H9 (cell line): ENCODE data around the gene DMRTB1. TPM values are rescaled to one million over a fixed set of nuclear protein-coding genes. Genes with fewer than 3 reads are reported as not detected.

Experiments
- DNase-seq: peaks from one replicate; pipeline ENCODE4 v3.0.0-alpha.2; 2017
- H2AFZ ChIP-seq: one replicate; pipeline ENCODE4 v1.6.1; 2013; ENCODE audit warnings: mild to moderate bottlenecking, low read length, control low read depth, moderate library complexity
- H2AK5ac ChIP-seq: 2 replicates; pipeline ENCODE4 v1.6.1; 2013; ENCODE audit warnings: low read length, control low read depth, mixed read lengths; ENCODE audit not compliant: insufficient read length
- H2BK120ac ChIP-seq: one replicate; pipeline ENCODE4 v1.6.1; 2013; ENCODE audit warnings: low read depth, mild to moderate bottlenecking, low read length, control low read depth, inconsistent platforms; ENCODE audit not compliant: poor library complexity, severe bottlenecking
- H2BK12ac ChIP-seq: 2 replicates; pipeline ENCODE4 v1.6.1; 2013; ENCODE audit warnings: low read length, control low read depth, mixed read lengths, low read depth; ENCODE audit not compliant: insufficient read length
- H2BK15ac ChIP-seq: 2 replicates; pipeline ENCODE4 v1.6.1; 2013; ENCODE audit warnings: low read depth, low read length, control low read depth
- H2BK20ac ChIP-seq: one replicate; pipeline ENCODE4 v1.6.1; 2013; ENCODE audit warnings: low read depth, mild to moderate bottlenecking, low read length, control low read depth, inconsistent platforms; ENCODE audit not compliant: poor library complexity, severe bottlenecking
- H2BK5ac ChIP-seq: 2 replicates; pipeline ENCODE4 v1.6.1; 2013; ENCODE audit warnings: low read length, control low read depth, mixed read lengths; ENCODE audit not compliant: insufficient read length
- H3K14ac ChIP-seq: 2 replicates; pipeline ENCODE4 v1.6.1; 2013; ENCODE audit warnings: low read length, control low read depth; ENCODE audit not compliant: insufficient read depth
- H3K18ac ChIP-seq: 2 replicates; pipeline ENCODE4 v1.6.1; 2013; ENCODE audit warnings: low read depth, mild to moderate bottlenecking, mixed read lengths, low read length, control low read depth; ENCODE audit not compliant: insufficient read length
- H3K23ac ChIP-seq: 2 replicates; pipeline ENCODE4 v1.6.1; 2013; ENCODE audit warnings: low read length, control low read depth, mixed read lengths, low read depth; ENCODE audit not compliant: insufficient read length
- H3K23me2 ChIP-seq: 2 replicates; pipeline ENCODE4 v1.6.1; 2013; ENCODE audit warnings: low read depth, mild to moderate bottlenecking, mixed read lengths, low read length, control low read depth; ENCODE audit not compliant: insufficient read length, poor library complexity, severe bottlenecking
- H3K27ac ChIP-seq: 2 replicates; pipeline ENCODE4 v1.5.1; 2013; ENCODE audit warnings: low read length, control low read depth, mixed read lengths, low read depth; ENCODE audit not compliant: insufficient read length
- H3K27me3 ChIP-seq: 2 replicates; pipeline ENCODE4 v1.6.1; 2013; ENCODE audit warnings: low read length, control low read depth, inconsistent platforms; ENCODE audit not compliant: insufficient read depth
- H3K4ac ChIP-seq: 2 replicates; pipeline ENCODE4 v1.6.1; 2013; ENCODE audit warnings: low read depth, mild to moderate bottlenecking, control low read depth, inconsistent platforms, low read length, moderate library complexity
- H3K4me1 ChIP-seq: 2 replicates; pipeline ENCODE4 v1.6.1; 2013; ENCODE audit warnings: low read length, control low read depth, inconsistent platforms; ENCODE audit not compliant: insufficient read depth
- H3K4me2 ChIP-seq: 2 replicates; pipeline ENCODE4 v1.6.1; 2013; ENCODE audit warnings: low read length, control low read depth, mixed read lengths; ENCODE audit not compliant: insufficient read length, insufficient read depth
- H3K56ac ChIP-seq: 2 replicates; pipeline ENCODE4 v1.6.1; 2013; ENCODE audit warnings: low read depth, mild to moderate bottlenecking, mixed read lengths, low read length, control low read depth; ENCODE audit not compliant: insufficient read length
- H3K79me1 ChIP-seq: 2 replicates; pipeline ENCODE4 v1.6.1; 2013; ENCODE audit warnings: low read depth, mild to moderate bottlenecking, moderate library complexity, low read length, control low read depth, inconsistent platforms; ENCODE audit not compliant: insufficient read depth, poor library complexity, severe bottlenecking
- H3K79me2 ChIP-seq: 2 replicates; pipeline ENCODE4 v1.6.1; 2013; ENCODE audit warnings: low read length, control low read depth, inconsistent platforms; ENCODE audit not compliant: insufficient read depth
- H3K9ac ChIP-seq: 2 replicates; pipeline ENCODE4 v1.6.1; 2013; ENCODE audit warnings: low read length, control low read depth, mixed read lengths; ENCODE audit not compliant: insufficient read length; ENCODE audit errors: extremely low read depth
- H3K9me3 ChIP-seq: one replicate; pipeline ENCODE4 v1.6.1; 2013; ENCODE audit warnings: low read depth, low read length, inconsistent platforms; ENCODE audit not compliant: control insufficient read depth
- H3T11ph ChIP-seq: one replicate; pipeline ENCODE4 v1.6.1; 2013; ENCODE audit warnings: mild to moderate bottlenecking, low read length, control low read depth, inconsistent platforms
- H4K20me1 ChIP-seq: one replicate; pipeline ENCODE4 v1.6.1; 2013; ENCODE audit not compliant: control insufficient read depth, insufficient read length, insufficient read depth
- H4K5ac ChIP-seq: 2 replicates; pipeline ENCODE4 v1.6.1; 2013; ENCODE audit warnings: low read depth, mild to moderate bottlenecking, mixed read lengths, low read length, control low read depth; ENCODE audit not compliant: insufficient read length
- H4K8ac ChIP-seq: replicated peaks from 2 replicates; pipeline ENCODE4 v1.6.1; 2013; ENCODE audit warnings: low read length, control low read depth, mixed read lengths, low read depth; ENCODE audit not compliant: insufficient read length
- H4K91ac ChIP-seq: 2 replicates; pipeline ENCODE4 v1.6.1; 2013; ENCODE audit warnings: low read depth, mild to moderate bottlenecking, moderate library complexity, mixed read lengths, low read length, control low read depth; ENCODE audit not compliant: insufficient read length
- H3K27ac Mint-ChIP-seq, 3 experiments: 2 replicates in 2 of 3; 3 replicates in 1 of 3; pipeline ENCODE4 v1.8.0; 2020 to 2021; ENCODE audit warnings: mixed read lengths in 3 of 3, mild to moderate bottlenecking in 1 of 3, moderate library complexity in 1 of 3
- H3K27me3 Mint-ChIP-seq: 2 replicates; pipeline ENCODE4 v1.8.0; 2021; ENCODE audit warnings: low read depth, mild to moderate bottlenecking, moderate library complexity, mixed read lengths
- H3K36me3 Mint-ChIP-seq, 3 experiments: 2 replicates in 2 of 3; 3 replicates in 1 of 3; pipeline ENCODE4 v1.8.0; 2020 to 2021; ENCODE audit warnings: low read depth in 3 of 3, mixed read lengths in 3 of 3; ENCODE audit not compliant: insufficient read depth in 1 of 3
- H3K4me1 Mint-ChIP-seq, 2 experiments: 2 replicates each; pipeline ENCODE4 v1.8.0; 2020; ENCODE audit warnings: mixed read lengths in 2 of 2
- H3K4me3 Mint-ChIP-seq, 2 experiments: 2 replicates in 1 of 2; 3 replicates in 1 of 2; pipeline ENCODE4 v1.8.0; 2020 to 2021; ENCODE audit warnings: mild to moderate bottlenecking in 2 of 2, mixed read lengths in 2 of 2, moderate library complexity in 1 of 2
- H3K9me3 Mint-ChIP-seq, 2 experiments: 2 replicates in 1 of 2; 3 replicates in 1 of 2; pipeline ENCODE4 v1.8.0; 2020; ENCODE audit warnings: mild to moderate bottlenecking in 2 of 2, mixed read lengths in 2 of 2, moderate library complexity in 1 of 2
- WGBS: extraction: QIAGEN DNeasy Blood & Tissue Kit; methylation state at CpG from one replicate; pipeline ENCODE4 v1.1.7; 2013; ENCODE audit warnings: missing lambda C conversion rate, low lambda C conversion rate, mixed read lengths; ENCODE audit not compliant: insufficient read length; ENCODE audit errors: extremely low coverage; 5-methylcytosine and 5-hydroxymethylcytosine counted together
- total RNA-seq: library from RNA; stranded (reverse); gene quantifications from 2 replicates; pipeline ENCODE4 v1.2.1, GENCODE V29; 2021
- TF ChIP-seq, protein P1 (sequence below): fragments of 200-600 bp; sonication (generic); conservative IDR thresholded peaks from 3 replicates; pipeline ENCODE4 v1.8.0; 2021; ENCODE audit warnings: antibody characterized with exemption, mild to moderate bottlenecking

DMRTB1 gene
- total RNA-seq, 1 experiment from 2014 or later = not detected

DNA sequence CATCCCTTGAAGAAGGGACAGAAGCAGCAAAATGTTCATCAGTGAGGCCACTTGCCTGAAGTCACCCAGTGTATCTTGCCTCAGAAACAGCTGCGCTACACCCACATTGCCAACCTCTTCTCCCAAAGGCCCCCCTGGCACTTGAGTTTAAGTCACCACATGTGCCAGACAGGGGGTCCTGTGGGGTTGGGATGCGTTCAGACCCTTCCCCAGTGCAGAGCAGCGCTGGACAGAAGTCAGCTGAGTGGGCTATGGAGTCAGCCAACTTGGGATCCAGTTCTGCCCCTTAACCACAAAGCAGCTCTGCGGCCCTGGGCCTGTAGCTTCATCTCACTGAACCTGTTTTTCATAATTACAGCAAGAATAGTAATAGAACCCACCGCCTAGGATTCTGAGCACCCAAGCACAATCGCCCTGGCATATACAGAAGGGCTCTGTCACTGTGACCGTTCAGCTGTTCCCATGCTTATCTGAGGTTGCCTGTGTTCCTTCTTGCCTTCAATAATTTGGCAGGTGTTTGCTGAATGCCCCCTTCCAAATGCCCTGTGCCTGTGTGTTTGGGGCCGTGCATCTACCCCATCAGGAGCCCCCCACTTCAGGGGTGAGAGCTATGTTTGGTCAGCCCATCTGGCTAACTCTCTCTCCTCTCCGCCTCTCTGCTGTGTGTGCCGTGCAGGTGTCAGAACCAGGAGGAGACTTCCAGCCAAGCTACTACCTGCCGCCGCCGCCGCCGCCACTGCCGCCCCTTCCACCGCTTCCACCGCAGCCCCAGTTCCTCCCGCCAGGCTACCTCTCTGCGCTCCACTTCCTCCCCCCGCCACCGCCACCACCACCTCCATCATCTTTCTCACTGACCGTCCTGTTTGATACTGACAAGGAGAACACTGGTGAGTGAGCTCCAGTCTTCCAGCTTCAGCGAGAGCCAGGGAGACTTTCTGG, 5.0 kb downstream of the DMRTB1 start:
- H2BK15ac ChIP-seq = no peak overlapping the region
- H4K20me1 ChIP-seq = no peaks in the 10 kb centered on the region
- no peak overlapping the region for H3K56ac ChIP-seq
- no peak overlapping the region for H2AK5ac ChIP-seq
- no peak overlapping the region for H3K23ac ChIP-seq
- H3K23me2 ChIP-seq = no peaks in the 10 kb centered on the region
- no peak overlapping the region for H2BK12ac ChIP-seq
- Mint-ChIP-seq H3K36me3 (0 out of 7 replicates have a peak, but pooled peaks cover 0 to 1% (median 0%) of the 10 kb centered on the region in 3 experiments), H3K4me3 (no peak overlapping the region), H3K4me1 (peaks cover 5 to 10% of the 10 kb centered on the region in 2 experiments; a peak in 3 of 4 replicates), H3K27me3 (peaks cover 20% of the 10 kb centered on the region), H3K27ac (no peak overlapping the region), H3K9me3 (no peaks in the 10 kb centered on the region)
- H4K5ac ChIP-seq = no peak overlapping the region
- H3K9ac ChIP-seq = no peak overlapping the region
- no peak overlapping the region for H3K4ac ChIP-seq
- no peak overlapping the region for H2BK120ac ChIP-seq
- H3T11ph ChIP-seq = no peak overlapping the region
- no peaks in the 10 kb centered on the region for H3K79me1 ChIP-seq
- H3K79me2 ChIP-seq = no peaks in the 10 kb centered on the region
- H4K91ac ChIP-seq = no peak overlapping the region
- H2AFZ ChIP-seq = no peak overlapping the region
- TF ChIP-seq, protein P1, sequence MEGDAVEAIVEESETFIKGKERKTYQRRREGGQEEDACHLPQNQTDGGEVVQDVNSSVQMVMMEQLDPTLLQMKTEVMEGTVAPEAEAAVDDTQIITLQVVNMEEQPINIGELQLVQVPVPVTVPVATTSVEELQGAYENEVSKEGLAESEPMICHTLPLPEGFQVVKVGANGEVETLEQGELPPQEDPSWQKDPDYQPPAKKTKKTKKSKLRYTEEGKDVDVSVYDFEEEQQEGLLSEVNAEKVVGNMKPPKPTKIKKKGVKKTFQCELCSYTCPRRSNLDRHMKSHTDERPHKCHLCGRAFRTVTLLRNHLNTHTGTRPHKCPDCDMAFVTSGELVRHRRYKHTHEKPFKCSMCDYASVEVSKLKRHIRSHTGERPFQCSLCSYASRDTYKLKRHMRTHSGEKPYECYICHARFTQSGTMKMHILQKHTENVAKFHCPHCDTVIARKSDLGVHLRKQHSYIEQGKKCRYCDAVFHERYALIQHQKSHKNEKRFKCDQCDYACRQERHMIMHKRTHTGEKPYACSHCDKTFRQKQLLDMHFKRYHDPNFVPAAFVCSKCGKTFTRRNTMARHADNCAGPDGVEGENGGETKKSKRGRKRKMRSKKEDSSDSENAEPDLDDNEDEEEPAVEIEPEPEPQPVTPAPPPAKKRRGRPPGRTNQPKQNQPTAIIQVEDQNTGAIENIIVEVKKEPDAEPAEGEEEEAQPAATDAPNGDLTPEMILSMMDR = no peak
- no peak for DNase-seq
- no peak overlapping the region for H2BK20ac ChIP-seq
- H3K4me2 ChIP-seq = no peak overlapping the region
- no peak overlapping the region for H3K27ac ChIP-seq
- no peaks in the 10 kb centered on the region for H3K4me1 ChIP-seq
- no CpG with 5 or more reads among the region's 24 CpGs for WGBS
- H4K8ac ChIP-seq = no peak overlapping the region
- no peak overlapping the region for H3K18ac ChIP-seq
- H2BK5ac ChIP-seq = no peak overlapping the region
- no peaks in the 10 kb centered on the region for H3K9me3 ChIP-seq
- no peaks in the 10 kb centered on the region for H3K27me3 ChIP-seq
- H3K14ac ChIP-seq = no peak overlapping the region; the same call in 1 of the 2 replicates
